K562 (cell line): ENCODE data around the gene GPHA2. TPM values are rescaled to one million over a fixed set of nuclear protein-coding genes. Genes with fewer than 3 reads are reported as not detected.

Experiments
- ATAC-seq: fragments of 200-7000 bp; cut with Tn5 transposase; 3 replicates; pipeline ENCODE4 v1.9.1; 2020; ENCODE audit warnings: moderate library complexity
- BruUV-seq: library from RNA; stranded (reverse); fragments of 400-500 nt; replicated peaks from 2 replicates; lab custom pipeline; 2021; lab: Mats Ljungman, UMichigan
- CTCF ChIA-PET: fragments of 300-600 bp; formaldehyde crosslinking; extraction: SDS; loops from one replicate; lab custom pipeline; 2021; ENCODE audit warnings: low intra/inter-chr PET ratio; lab: Yijun Ruan, JAX
- POLR2A ChIA-PET: fragments of 300-600, 350-650 bp; sonication (Branson Sonifier 250); formaldehyde crosslinking; extraction: SDS; loops from one replicate; lab custom pipeline; 2021; ENCODE audit warnings: antibody characterized with exemption, inconsistent platforms; lab: Yijun Ruan, JAX
- DNase-seq, 4 experiments: peaks; one replicate each; pipeline versions ENCODE4 v3.0.0 to v3.0.0-alpha.2; 2011 to 2018; ENCODE audit warnings: low spot score in 3 of 4, mixed read lengths in 3 of 4; ENCODE audit errors: extremely low read depth in 1 of 4
- FAIRE-seq: peaks from 2 replicates; lab custom pipeline; 2011; peaks lifted over from hg19 to GRCh38; lab: Jason Lieb, UNC
- H2AFZ ChIP-seq: 2 replicates; pipeline ENCODE4 v1.6.0; 2011; ENCODE audit warnings: low read depth, low read length, control low read depth, inconsistent platforms
- H3K27ac ChIP-seq: fragments of 200-600 bp; 3 replicates; pipeline ENCODE4 v1.8.0; 2011; ENCODE audit warnings: low read depth, mild to moderate bottlenecking, control low read depth, inconsistent platforms, low read length, moderate library complexity, mixed read lengths; ENCODE audit errors: extremely low read depth
- H3K27me3 ChIP-seq, 2 experiments: fragments of 300-600 bp in 1 of 2; 2 replicates in 1 of 2; 3 replicates in 1 of 2; pipeline versions ENCODE4 v1.6.0 to v1.8.0; 2011; ENCODE audit warnings: inconsistent platforms in 2 of 2, low read length in 2 of 2, mild to moderate bottlenecking in 1 of 2, mixed read lengths in 1 of 2, moderate library complexity in 1 of 2; ENCODE audit not compliant: control insufficient read depth in 2 of 2, insufficient read depth in 2 of 2
- H3K36me3 ChIP-seq: fragments of 300-600 bp; 3 replicates; pipeline ENCODE4 v1.8.0; 2011; ENCODE audit warnings: mild to moderate bottlenecking, low read length, inconsistent platforms; ENCODE audit not compliant: control insufficient read depth, insufficient read depth
- H3K4me1 ChIP-seq, 2 experiments: fragments of 200-600 bp in 1 of 2; replicated peaks in 1 of 2; 2 replicates in 1 of 2; 3 replicates in 1 of 2; pipeline versions ENCODE4 v1.5.1 to v1.8.0; 2011; ENCODE audit warnings: inconsistent platforms in 2 of 2, low read length in 2 of 2, mild to moderate bottlenecking in 1 of 2, mixed read lengths in 1 of 2, moderate library complexity in 1 of 2; ENCODE audit not compliant: control insufficient read depth in 2 of 2, insufficient read depth in 2 of 2
- H3K4me2 ChIP-seq: 2 replicates; pipeline ENCODE4 v1.6.1; 2011; ENCODE audit warnings: low read length, control low read depth, inconsistent platforms, mixed read lengths; ENCODE audit not compliant: insufficient read depth
- H3K4me3 ChIP-seq: fragments of 200-600 bp; sonication (generic), shearing (Covaris generic); 2 replicates; pipeline ENCODE4 v1.5.1; 2016; ENCODE audit warnings: control low read depth, inconsistent platforms
- H3K79me2 ChIP-seq: fragments of 200-600 bp; 3 replicates; pipeline ENCODE4 v1.8.0; 2011; ENCODE audit warnings: low read length, inconsistent platforms; ENCODE audit not compliant: control insufficient read depth, insufficient read depth
- H3K9ac ChIP-seq, 2 experiments: 2 replicates each; pipeline versions ENCODE4 v1.6.0 to v1.6.1; 2011; ENCODE audit warnings: low read depth in 2 of 2, low read length in 2 of 2, control low read depth in 1 of 2, inconsistent platforms in 1 of 2, mild to moderate bottlenecking in 1 of 2, mixed read lengths in 1 of 2; ENCODE audit not compliant: insufficient read depth in 1 of 2
- H3K9me1 ChIP-seq: one replicate; pipeline ENCODE4 v1.6.0; 2011; ENCODE audit warnings: inconsistent platforms, mild to moderate bottlenecking, low read length, moderate library complexity; ENCODE audit not compliant: control insufficient read depth, insufficient read depth
- H3K9me3 ChIP-seq: replicated peaks from 2 replicates; pipeline ENCODE4 v1.5.1; 2011; ENCODE audit warnings: low read depth, low read length, inconsistent platforms; ENCODE audit not compliant: control insufficient read depth, insufficient read depth
- H4K20me1 ChIP-seq: replicated peaks from 2 replicates; pipeline ENCODE4 v1.6.1; 2011; ENCODE audit warnings: low read length, inconsistent platforms, mixed read lengths; ENCODE audit not compliant: control insufficient read depth, insufficient read depth
- EGR1 ChIP-seq: fragments of 450-650 bp; conservative IDR thresholded peaks from 2 replicates; pipeline ENCODE4 v1.6.1; 2017; ENCODE audit warnings: mild to moderate bottlenecking
- OTX1 ChIP-seq: fragments of 450-650 bp; formaldehyde crosslinking; IDR thresholded peaks from 2 replicates; pipeline ENCODE4 v1.4.0; 2022; ENCODE audit warnings: mild to moderate bottlenecking
- SAFB2 ChIP-seq: fragments of 200-400 bp; formaldehyde crosslinking; IDR thresholded peaks from 2 replicates; pipeline ENCODE4 v1.6.1; 2018; ENCODE audit warnings: borderline replicate concordance, low read length, low read depth, moderate library complexity; ENCODE audit not compliant: severe bottlenecking
- SMARCA5 ChIP-seq: fragments of 450-650 bp; IDR thresholded peaks from 2 replicates; pipeline ENCODE4 v1.6.1; 2016
- ZFX ChIP-seq: sonication (generic); formaldehyde crosslinking; IDR thresholded peaks from 2 replicates; pipeline ENCODE4 v1.8.0; 2022; ENCODE audit warnings: mild to moderate bottlenecking, missing genetic modification reagents, moderate library complexity
- ZNF12 ChIP-seq: sonication (generic); formaldehyde crosslinking; IDR thresholded peaks from 2 replicates; pipeline ENCODE4 v1.4.0; 2020; ENCODE audit warnings: mild to moderate bottlenecking, missing genetic modification reagents
- ZNF212 ChIP-seq: fragments of 450-650 bp; formaldehyde crosslinking; IDR thresholded peaks from 2 replicates; pipeline ENCODE4 v1.4.0; 2020; ENCODE audit warnings: mild to moderate bottlenecking
- ZNF76 ChIP-seq: fragments of 250-450 bp; sonication (Bioruptor Pico); IDR thresholded peaks from 2 replicates; pipeline ENCODE4 v1.4.0; 2020; ENCODE audit warnings: mild to moderate bottlenecking, moderate library complexity, borderline replicate concordance
- WGBS: fragments of 100-300 bp; shearing (Covaris generic); methylation state at CpG from one replicate; pipeline ENCODE4 v1.1.6; 2016; ENCODE audit warnings: low coverage, mixed read lengths; ENCODE audit not compliant: insufficient coverage; ENCODE audit errors: missing lambda C conversion rate; 5-methylcytosine and 5-hydroxymethylcytosine counted together
- in situ Hi-C: fragments of 300-500 bp; cut with MboI; formaldehyde crosslinking; loops from 4 replicates; pipeline ENCODE4 v1.15.0; 2018; ENCODE audit warnings: inconsistent platforms, mixed read lengths
- intact Hi-C: fragments of 100-400 bp; cut with micrococcal nuclease; formaldehyde crosslinking; loops from 2 replicates; pipeline ENCODE4 v1.14.2; 2022
- polyA plus RNA-seq, 8 experiments: library from polyadenylated mRNA; depleted of rRNA in 4 of 8; stranded (reverse) in 5 of 8; unstranded in 3 of 8; fragments of >200 nt; fragmentation: Nextera tagmentation in 2 of 8; fragmentation: Illumina TruSeq in 1 of 8; extraction: Ambion mirVana in 2 of 8; extraction: Trizol in 1 of 8; gene quantifications; 2 replicates each; pipeline versions ENCODE4 v1.2.1 to v1.2.3, GENCODE V29; 2011 to 2014; ENCODE audit warnings: inconsistent platforms in 1 of 8, missing spikeins in 1 of 8
- total RNA-seq, 7 experiments: library from RNA; depleted of rRNA in 6 of 7; stranded (reverse); fragments of >200 nt in 6 of 7; fragmentation: Illumina TruSeq in 2 of 7; extraction: Trizol in 2 of 7; gene quantifications; 2 replicates each; pipeline versions ENCODE4 v1.2.1 to v1.2.3, GENCODE V29; 2011 to 2021; ENCODE audit warnings: low replicate concordance in 1 of 7

The GPHA2 gene
- total and polyA plus RNA-seq, 9 of the 15 experiments (the other 6 are each of a cell fraction or from before 2014, with no cell fraction given) = 0.17 to 0.22 TPM; not detected in 7

- TF ChIP-seq ZNF212 (CRISPR knock-in tag) = no peak
- no peak for TF ChIP-seq SAFB2
- TF ChIP-seq ZNF12 (CRISPR knock-in tag) = peak; percentile 64; the same call in 1 of the 2 replicates
- TF ChIP-seq EGR1 = peak; percentile 39; the same call in 1 of the 2 replicates
Measured at GRCh38 chr11:64923944-64924909, 11.5 kb downstream of the GPHA2 start, which contains the start of gene PPP2R5B (continued).

GRCh38 chr11:64923151-64923661 lies 12.5 kb downstream of the GPHA2 start:
- Histone ChIP-seq H3K79me2 (no peaks in the 10 kb centered on the region; the same call in 1 of the 3 replicates), H2AFZ (peak overlapping the region; percentile 98), H3K9me3 (no peaks in the 10 kb centered on the region), H3K27ac (no peak overlapping the region), H4K20me1 (no peaks in the 10 kb centered on the region), H3K4me3 (no peak overlapping the region), H3K4me1 (peaks cover 20 to 49% of the 10 kb centered on the region in 2 experiments; a peak in 4 of 5 replicates), H3K9me1 (no peaks in the 10 kb centered on the region), H3K9ac (peak overlapping the region; percentile 87 to 96; a peak in 3 of 4 replicates), H3K27me3 (no peaks in the 10 kb centered on the region), H3K36me3 (no peaks in the 10 kb centered on the region), H3K4me2 (peak overlapping the region; percentile 94)
- in situ Hi-C loops = no loop called here
- POLR2A ChIA-PET = interaction anchor here (0.5 to 2.6 kb wide), 5 partner anchors 10 to 244 kb away, joined by 3 to 14 read pairs (median 3); no protein-coding TSS in a partner anchor
- CTCF ChIA-PET = no interaction called here
- FAIRE-seq (no peak), DNase-seq (no peak), ATAC-seq (no peak)
- TF ChIP-seq ZNF76 (no peak), SMARCA5 (no peak), OTX1 (CRISPR knock-in tag) (no peak), ZFX (CRISPR knock-in tag) (peak; percentile 21; the same call in 1 of the 2 replicates)
- 76% methylated on average over 11 of the region's 11 CpGs for WGBS
- intact Hi-C loops = no loop called here
- no TSS peak for BruUV-seq
